Measurements from ENCODE around the gene FLT3. TPM values are rescaled to one million over a fixed set of nuclear protein-coding genes. Genes with fewer than 3 reads are reported as not detected.
"Not testable (repeated sequence)": the region's sequence is repeated elsewhere in the genome, so short reads cannot be mapped to it uniquely, and the experiment has no call there.

The FLT3 gene
- total RNA-seq, 1 donor from 2014 or later = 3.7 TPM

GRCh38 chr13:28012383-28012782 is 88.0 kb downstream of the FLT3 start:
- no peak for FAIRE-seq

GRCh38 chr13:28010046-28010445 is 90.3 kb downstream of the FLT3 start:
- DNase-seq (ENCODE audit: low spot score in 2 of 2) (no peak), FAIRE-seq (no peak)

More at GRCh38 chr13:28012383-28012782, 88.0 kb downstream of the FLT3 start:
- no peak for DNase-seq (ENCODE audit: low spot score in 2 of 2)

- not testable (repeated sequence) for FAIRE-seq
These were observed 95.4 kb downstream of the FLT3 start for GRCh38 chr13:28005016-28005415.

GRCh38 chr13:28002886-28003698 is 97.3 kb downstream of the FLT3 start:
- DNase-seq (ENCODE audit: low spot score in 2 of 2) (no peak), FAIRE-seq (no peak)

More at GRCh38 chr13:28005016-28005415, 95.4 kb downstream of the FLT3 start:
- DNase-seq (ENCODE audit: low spot score in 2 of 2) = not testable (repeated sequence)

GRCh38 chr13:28001837-28002473 is 98.4 kb downstream of the FLT3 start:
- no peak for DNase-seq (ENCODE audit: low spot score in 2 of 2)
- FAIRE-seq = no peak

- DNase-seq (ENCODE audit: low spot score in 2 of 2) (no peak), FAIRE-seq (no peak)
These were observed 99.3 kb downstream of the FLT3 start for GRCh38 chr13:28001049-28001448.

- FAIRE-seq (no peak), DNase-seq (ENCODE audit: low spot score in 2 of 2) (no peak)
These were observed 99.8 kb downstream of the FLT3 start for GRCh38 chr13:28000567-28000966.

- DNase-seq (ENCODE audit: low spot score in 2 of 2) = no peak
These were observed 102.4 kb downstream of the FLT3 start for GRCh38 chr13:27997904-27998522.

GRCh38 chr13:27991881-27992280 is 108.5 kb downstream of the FLT3 start:
- DNase-seq (ENCODE audit: low spot score in 2 of 2) (no peak), FAIRE-seq (no peak)

More at GRCh38 chr13:27997904-27998522, 102.4 kb downstream of the FLT3 start:
- no peak for FAIRE-seq

GRCh38 chr13:27988520-27988919 is 111.9 kb downstream of the FLT3 start, which contains the start of gene URAD:
Gene URAD, minus strand, starts transcription at chr13:27988693. Its CDS starts 56 bp downstream, at chr13:27988637.
- FAIRE-seq (no peak), DNase-seq (ENCODE audit: low spot score in 2 of 2) (no peak)

GRCh38 chr13:27985600-27985999 is 114.8 kb downstream of the FLT3 start:
- DNase-seq (ENCODE audit: low spot score in 2 of 2) (no peak), FAIRE-seq (no peak)

GRCh38 chr13:27982361-27982760 is 118.0 kb downstream of the FLT3 start:
- DNase-seq (ENCODE audit: low spot score in 2 of 2) (no peak), FAIRE-seq (no peak)

GRCh38 chr13:27981006-27981708 is 119.2 kb downstream of the FLT3 start:
- FAIRE-seq = no peak

GRCh38 chr13:27980280-27980998 is 119.9 kb downstream of the FLT3 start:
- DNase-seq (ENCODE audit: low spot score in 2 of 2) = peak in 1 of 2 donors; percentile 19
- no peak for FAIRE-seq

More at GRCh38 chr13:27981006-27981708, 119.2 kb downstream of the FLT3 start:
- DNase-seq (ENCODE audit: low spot score in 2 of 2) = no peak

GRCh38 chr13:27979765-27980279 is 120.6 kb downstream of the FLT3 start:
- FAIRE-seq (no peak), DNase-seq (ENCODE audit: low spot score in 2 of 2) (peak in 1 of 2 donors; percentile 23)

GRCh38 chr13:27979001-27979643 is 121.3 kb downstream of the FLT3 start:
- FAIRE-seq = no peak

GRCh38 chr13:27978301-27978968 is 121.9 kb downstream of the FLT3 start:
- peak in 1 of 2 donors; percentile 19 for DNase-seq (ENCODE audit: low spot score in 2 of 2)
- no peak for FAIRE-seq

More at GRCh38 chr13:27979001-27979643, 121.3 kb downstream of the FLT3 start:
- peak in 1 of 2 donors; percentile 14 for DNase-seq (ENCODE audit: low spot score in 2 of 2)

All from frontal cortex (tissue), 4 donors.